Thymus (tissue), 11 donors: ENCODE results near the gene GPR15LG. TPM values are rescaled to one million over a fixed set of nuclear protein-coding genes. Genes with fewer than 3 reads are reported as not detected.
"Not testable (repeated sequence)": the region's sequence is repeated elsewhere in the genome, so short reads cannot be mapped to it uniquely, and the experiment has no call there.

Experiments used
- DNase-seq, 9 donors: peaks; one replicate each; pipeline ENCODE4 v3.0.0-alpha.2; 2013; ENCODE audit warnings: low spot score in 9 of 9, low read depth in 6 of 9, missing footprints in 1 of 9
- H3K27ac ChIP-seq, 2 donors: one replicate each; pipeline ENCODE4 v1.5.1; 2013; ENCODE audit warnings: control low read depth in 1 of 2, low read depth in 1 of 2, low read length in 1 of 2, mild to moderate bottlenecking in 1 of 2, moderate library complexity in 1 of 2
- H3K27me3 ChIP-seq, 2 donors: one replicate each; pipeline ENCODE4 v1.5.1; 2013; ENCODE audit warnings: low read length in 1 of 2; ENCODE audit not compliant: control insufficient read depth in 2 of 2, insufficient read depth in 1 of 2
- H3K36me3 ChIP-seq, 2 donors: one replicate each; pipeline ENCODE4 v1.5.1; 2013; ENCODE audit warnings: low read length in 1 of 2, mild to moderate bottlenecking in 1 of 2, moderate library complexity in 1 of 2; ENCODE audit not compliant: control insufficient read depth in 2 of 2, insufficient read depth in 2 of 2
- H3K4me1 ChIP-seq, 2 donors: one replicate each; pipeline ENCODE4 v1.5.1; 2013; ENCODE audit warnings: low read length in 2 of 2; ENCODE audit not compliant: control insufficient read depth in 2 of 2, insufficient read depth in 2 of 2
- H3K4me3 ChIP-seq, 2 donors: one replicate each; pipeline ENCODE4 v1.5.1; 2013; ENCODE audit warnings: low read length in 2 of 2, control low read depth in 1 of 2, mild to moderate bottlenecking in 1 of 2
- H3K9me3 ChIP-seq, 2 donors: one replicate each; pipeline ENCODE4 v1.5.1; 2013; ENCODE audit warnings: low read length in 1 of 2, mild to moderate bottlenecking in 1 of 2; ENCODE audit not compliant: control insufficient read depth in 2 of 2, insufficient read depth in 1 of 2
- WGBS: extraction: QIAGEN DNeasy Blood & Tissue Kit; methylation state at CpG from one replicate; pipeline ENCODE4 v1.1.7; 2013; 5-methylcytosine and 5-hydroxymethylcytosine counted together
- polyA plus RNA-seq: library from polyadenylated mRNA; stranded (reverse); fragments of 200-250 nt; gene quantifications from one replicate; pipeline ENCODE4 v1.2.3, GENCODE V29; 2013
- total RNA-seq: library from RNA; stranded (reverse); fragments of 120-200 nt; gene quantifications from one replicate; pipeline ENCODE4 v1.2.4, GENCODE V29; 2013
- donor health status: healthy.

GPR15LG gene
- total and polyA plus RNA-seq, 2 donors, result 0.38 to 7.7 TPM

- 94% methylated on average over 9 of the region's 9 CpGs for WGBS
- Histone ChIP-seq H3K36me3 (peaks cover 0 to 2% of the 10 kb centered on the region in 2 donors), H3K27ac (peak overlapping the region in 1 of 2 donors; percentile 46), H3K9me3 (no peaks in the 10 kb centered on the region), H3K4me1 (peaks cover 5 to 18% of the 10 kb centered on the region in 2 donors), H3K27me3 (no peaks in the 10 kb centered on the region), H3K4me3 (no peak overlapping the region)
- peak in 1 of 9 donors; percentile 41 for DNase-seq
Measured at GRCh38 chr10:84172467-84173356, 889 bp upstream of the GPR15LG start.

GRCh38 chr10:84175436-84175835 is 1.8 kb downstream of the GPR15LG start:
- 98% methylated on average over 6 of the region's 6 CpGs for WGBS
- no peaks in the 10 kb centered on the region for H3K9me3 ChIP-seq
- H3K27ac ChIP-seq, result no peak overlapping the region
- H3K36me3 ChIP-seq, result peaks cover 0 to 2% of the 10 kb centered on the region in 2 donors
- DNase-seq, result no peak
- peaks cover 5 to 27% of the 10 kb centered on the region in 2 donors for H3K4me1 ChIP-seq
- H3K27me3 ChIP-seq, result no peaks in the 10 kb centered on the region
- no peak overlapping the region for H3K4me3 ChIP-seq

- H3K27me3 ChIP-seq, result no peaks in the 10 kb centered on the region
- DNase-seq, result no peak
- H3K4me1 ChIP-seq, result peaks cover 5 to 27% of the 10 kb centered on the region in 2 donors
- H3K27ac ChIP-seq, result peak overlapping the region in 1 of 2 donors; percentile 26
- H3K36me3 ChIP-seq, result peaks cover 0 to 2% of the 10 kb centered on the region in 2 donors
- WGBS, result 96% methylated on average over 4 of the region's 4 CpGs
- no peak overlapping the region for H3K4me3 ChIP-seq
- peaks cover 0 to 3% of the 10 kb centered on the region in 2 donors for H3K9me3 ChIP-seq
Measured at GRCh38 chr10:84176351-84176750, 2.8 kb downstream of the GPR15LG start.

GRCh38 chr10:84176836-84177474 is 3.4 kb downstream of the GPR15LG start:
- Histone ChIP-seq H3K4me1 (peaks cover 5 to 27% of the 10 kb centered on the region in 2 donors), H3K4me3 (no peak overlapping the region), H3K9me3 (peaks cover 0 to 5% of the 10 kb centered on the region in 2 donors), H3K27ac (peak overlapping the region; percentile 88 to 93), H3K27me3 (no peaks in the 10 kb centered on the region), H3K36me3 (peaks cover 0 to 2% of the 10 kb centered on the region in 2 donors)
- WGBS, result 94% methylated on average over 4 of the region's 4 CpGs
- no peak for DNase-seq

- Histone ChIP-seq H3K4me1 (peaks cover 5 to 24% of the 10 kb centered on the region in 2 donors), H3K27ac (peak overlapping the region; percentile 88 to 93), H3K9me3 (peaks cover 0 to 5% of the 10 kb centered on the region in 2 donors), H3K36me3 (peaks cover 0 to 2% of the 10 kb centered on the region in 2 donors), H3K27me3 (no peaks in the 10 kb centered on the region), H3K4me3 (no peak overlapping the region)
- WGBS, result 41% methylated on average over 8 of the region's 8 CpGs
- DNase-seq, result peak in 7 of 9 donors; percentile 41 to 85 (median 66)
Measured at GRCh38 chr10:84177541-84178141, 4.0 kb downstream of the GPR15LG start.

GRCh38 chr10:84178160-84178609 is 4.6 kb downstream of the GPR15LG start:
- DNase-seq, result no peak
- Histone ChIP-seq H3K4me1 (peaks cover 5 to 24% of the 10 kb centered on the region in 2 donors), H3K36me3 (no peaks in the 10 kb centered on the region), H3K27ac (peak overlapping the region; percentile 85 to 88), H3K9me3 (peaks cover 0 to 5% of the 10 kb centered on the region in 2 donors), H3K4me3 (no peak overlapping the region), H3K27me3 (no peaks in the 10 kb centered on the region)
- WGBS, result 98% methylated on average over 3 of the region's 3 CpGs

- WGBS, result 83% methylated on average over 12 of the region's 12 CpGs
- Histone ChIP-seq H3K36me3 (no peaks in the 10 kb centered on the region), H3K4me1 (peaks cover 5 to 24% of the 10 kb centered on the region in 2 donors), H3K27ac (peak overlapping the region; percentile 43 to 46), H3K9me3 (peaks cover 0 to 5% of the 10 kb centered on the region in 2 donors), H3K27me3 (no peaks in the 10 kb centered on the region), H3K4me3 (no peak overlapping the region)
- no peak for DNase-seq
Measured at GRCh38 chr10:84179059-84179710, 5.6 kb downstream of the GPR15LG start.

- not testable (repeated sequence) for H3K27me3 ChIP-seq, H3K4me3 ChIP-seq, H3K36me3 ChIP-seq, H3K9me3 ChIP-seq, DNase-seq, H3K27ac ChIP-seq
- H3K4me1 ChIP-seq, result peaks cover 5 to 24% of the 10 kb centered on the region in 2 donors
- 96% methylated on average over 20 of the region's 22 CpGs for WGBS
Measured at GRCh38 chr10:84180386-84180785, 6.8 kb downstream of the GPR15LG start.
